GM18870 (cell line): Measurements from ENCODE around the gene ADAM23.

Source experiments
- ATAC-seq: cut with Tn5 transposase; IDR thresholded peaks from one replicate; pipeline ENCODE4 v1.9.1; 2021; ENCODE audit warnings: moderate library complexity; ENCODE audit not compliant: unreplicated experiment

ADAM23 gene

DNA sequence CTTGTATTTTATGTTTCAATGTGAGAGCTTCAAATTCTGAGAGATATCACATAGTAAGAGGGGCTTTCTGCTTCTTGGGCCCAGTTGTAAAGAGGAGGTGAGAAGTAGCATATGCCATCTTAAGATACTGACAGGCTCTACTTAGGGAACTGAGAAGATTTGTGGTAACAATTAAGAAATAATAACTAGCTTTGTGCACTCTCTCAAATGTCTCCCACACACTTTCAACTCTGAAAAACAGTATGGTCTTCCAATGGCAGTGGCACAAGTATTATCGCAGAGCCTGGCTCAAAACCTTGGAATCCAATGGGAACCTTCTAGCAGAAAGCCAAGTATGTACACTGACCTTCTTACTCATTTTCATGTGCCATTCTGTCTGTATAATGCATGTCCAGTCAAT is 118.6 kb downstream of the ADAM23 start:
- no peak for ATAC-seq

DNA sequence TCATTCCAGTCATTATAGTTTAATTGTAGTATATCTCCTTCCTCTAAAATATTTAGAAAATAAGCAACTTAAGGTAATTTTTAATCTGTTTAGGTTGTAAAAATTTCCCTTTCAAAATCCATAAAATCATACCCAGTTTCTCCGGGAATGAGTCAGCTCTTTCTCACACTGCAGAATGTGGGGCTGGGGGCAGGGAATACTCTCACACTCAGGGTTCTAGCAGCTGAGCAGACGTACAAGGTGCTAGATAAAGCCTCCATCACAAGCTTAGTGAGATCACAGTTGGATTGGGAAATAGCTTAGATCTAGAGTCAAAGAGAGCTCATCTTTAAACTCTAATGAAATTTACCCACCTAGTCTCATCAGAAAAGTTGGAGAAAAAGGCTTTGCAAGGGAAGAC is 119.0 kb downstream of the ADAM23 start:
- ATAC-seq, result no peak

DNA sequence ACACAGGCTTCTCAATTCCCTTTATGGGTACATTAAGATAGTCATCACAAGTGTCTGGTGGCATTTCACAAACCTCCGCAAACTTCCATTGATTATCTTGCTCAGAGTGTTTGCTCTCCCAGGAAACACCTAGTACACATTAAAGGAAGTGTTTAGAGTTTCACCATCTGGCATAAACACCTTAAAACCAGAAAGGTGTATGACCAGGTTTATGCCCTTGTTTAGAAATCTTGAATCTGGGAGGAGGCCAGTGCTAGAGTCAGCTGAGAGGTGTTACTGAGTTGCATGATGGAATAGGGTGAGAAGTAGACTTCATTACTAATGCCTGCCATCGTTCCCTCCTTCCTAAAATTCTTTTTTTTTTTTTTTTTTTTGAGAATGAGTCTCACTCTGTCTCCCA is 120.0 kb downstream of the ADAM23 start:
- ATAC-seq, result no peak

DNA sequence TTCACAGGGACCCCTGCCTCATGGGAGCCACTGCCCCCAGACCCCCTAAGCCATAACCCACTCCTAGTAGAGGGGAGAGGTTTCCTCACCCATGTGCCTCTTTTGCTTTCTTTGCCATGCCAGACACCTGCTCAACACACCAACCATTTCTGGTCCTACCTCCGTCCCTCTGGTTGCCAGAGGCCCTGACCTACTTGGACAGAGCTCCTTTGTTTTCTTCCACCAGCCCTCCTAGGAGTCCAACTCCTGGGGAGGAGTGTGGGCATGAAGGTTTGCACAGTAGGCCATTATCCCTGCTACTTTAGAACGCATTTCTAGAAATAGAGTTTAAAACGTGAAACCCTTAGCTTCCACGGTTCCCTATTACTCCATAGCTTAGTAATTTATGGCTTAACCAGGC is 122.3 kb downstream of the ADAM23 start:
- ATAC-seq, result no peak

DNA sequence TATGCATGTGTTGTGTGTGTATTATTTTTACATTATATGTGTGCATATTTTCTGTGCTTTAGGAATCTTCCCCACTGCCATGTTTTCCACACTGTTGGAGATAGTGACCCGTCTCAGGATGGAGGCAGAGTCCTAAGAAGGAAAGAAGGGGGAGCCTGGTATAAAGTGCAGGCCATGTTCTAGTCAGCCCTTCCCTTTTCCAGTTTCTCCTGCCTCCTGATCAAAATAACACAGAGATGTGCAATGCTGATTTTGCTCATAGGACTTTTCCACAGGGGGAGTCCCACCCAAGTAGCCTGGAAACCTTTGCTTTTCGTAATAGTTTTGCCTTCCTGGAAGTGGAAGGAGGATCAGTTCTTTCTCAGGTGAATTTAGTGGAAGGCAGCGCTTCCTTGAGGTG is 126.1 kb downstream of the ADAM23 start:
- ATAC-seq, result no peak

DNA sequence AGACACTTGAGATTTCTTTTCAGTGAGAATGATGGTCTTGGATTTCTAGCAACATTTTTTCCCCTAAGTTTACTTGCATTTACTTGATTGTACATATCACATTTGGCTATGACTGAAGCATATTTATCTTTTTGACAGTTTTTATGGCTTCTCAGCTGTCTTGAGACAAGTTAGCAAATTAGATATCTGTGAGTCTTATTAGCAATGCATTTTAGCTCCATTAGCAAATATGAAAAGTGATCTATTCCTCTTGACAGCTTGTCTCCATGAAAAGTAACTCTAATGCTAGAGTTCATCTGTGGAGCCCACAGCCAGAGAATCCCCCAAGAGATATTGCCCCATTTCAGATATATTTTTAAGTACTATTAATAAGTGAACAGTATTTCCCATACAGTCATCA is 126.9 kb downstream of the ADAM23 start:
- ATAC-seq, result no peak

DNA sequence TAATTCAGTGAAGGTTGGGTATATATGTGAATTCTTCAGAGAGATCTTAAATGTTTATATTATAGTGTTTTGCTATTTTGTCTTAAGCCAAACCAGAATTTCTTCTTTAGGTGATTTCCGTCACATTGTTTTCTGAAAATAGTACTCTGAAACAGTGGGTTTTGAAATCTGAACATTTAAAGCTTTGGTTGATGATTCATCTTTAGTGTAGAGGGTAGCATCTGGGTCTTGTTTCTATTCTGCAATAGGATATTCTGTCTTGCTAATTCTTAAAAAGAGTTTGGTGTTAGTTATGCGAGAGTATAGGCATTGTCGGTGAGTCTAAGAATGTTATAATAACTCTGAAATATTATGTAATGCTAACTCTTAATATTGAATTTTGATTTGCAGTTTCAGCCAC is 129.4 kb downstream of the ADAM23 start:
- ATAC-seq, result no peak

DNA sequence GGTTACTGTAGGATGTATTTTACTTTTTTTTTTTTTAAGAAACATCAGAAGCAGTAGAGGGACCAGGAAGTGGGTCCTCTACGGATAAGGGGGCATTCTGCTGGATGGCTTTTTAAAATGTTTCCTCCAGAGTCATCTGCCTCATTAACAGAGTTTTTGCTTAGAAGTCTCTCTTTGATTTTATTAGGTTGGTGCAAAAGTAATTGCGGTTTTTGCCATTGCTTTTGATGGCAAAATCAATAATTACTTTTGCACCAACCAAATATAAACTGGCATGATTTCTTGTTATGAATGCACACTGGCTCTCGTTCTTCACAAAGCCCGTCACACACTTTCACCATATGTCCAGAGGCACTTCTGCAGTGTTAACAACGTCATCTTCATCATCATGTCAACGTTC is 130.5 kb downstream of the ADAM23 start:
- no peak for ATAC-seq

DNA sequence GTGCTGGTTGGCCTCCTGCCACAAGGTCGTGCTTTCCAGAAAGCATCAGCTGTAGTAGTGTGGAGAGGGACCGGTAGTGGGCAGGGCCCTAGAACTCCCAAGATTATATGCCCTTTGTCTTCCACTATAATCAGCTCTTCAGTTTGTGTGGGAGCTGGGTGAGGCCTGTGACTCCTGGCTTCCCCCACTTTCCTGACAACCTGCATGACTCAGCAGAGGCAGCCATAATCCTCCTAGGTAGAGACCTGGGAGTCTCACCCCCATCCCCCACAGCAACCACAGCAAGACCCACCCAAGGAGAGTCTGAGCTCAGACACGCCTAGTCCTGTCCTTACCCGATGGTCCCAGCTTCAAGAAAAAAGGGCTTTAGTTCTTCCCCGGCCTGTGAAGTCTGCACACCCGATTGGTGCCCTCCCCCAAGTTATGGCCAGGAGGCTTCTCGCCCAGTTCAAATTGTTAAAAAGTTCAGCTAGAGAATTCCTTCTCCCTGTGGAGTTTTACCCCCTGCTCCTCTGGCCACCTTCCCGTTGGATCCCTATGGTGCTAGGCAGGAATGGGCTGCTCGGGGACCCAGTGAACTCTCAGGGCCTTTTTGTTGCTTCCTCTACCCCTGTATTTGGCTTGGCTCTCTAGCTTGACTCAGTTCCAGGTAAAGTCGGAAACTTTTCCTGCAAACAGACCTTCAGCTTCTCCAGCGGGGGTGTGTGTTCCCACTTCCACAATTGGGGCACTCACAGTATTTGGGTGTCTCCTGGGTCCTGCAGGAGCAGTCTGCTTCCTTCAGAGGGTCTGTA is 141.2 kb downstream of the ADAM23 start:
- ATAC-seq, result no peak

DNA sequence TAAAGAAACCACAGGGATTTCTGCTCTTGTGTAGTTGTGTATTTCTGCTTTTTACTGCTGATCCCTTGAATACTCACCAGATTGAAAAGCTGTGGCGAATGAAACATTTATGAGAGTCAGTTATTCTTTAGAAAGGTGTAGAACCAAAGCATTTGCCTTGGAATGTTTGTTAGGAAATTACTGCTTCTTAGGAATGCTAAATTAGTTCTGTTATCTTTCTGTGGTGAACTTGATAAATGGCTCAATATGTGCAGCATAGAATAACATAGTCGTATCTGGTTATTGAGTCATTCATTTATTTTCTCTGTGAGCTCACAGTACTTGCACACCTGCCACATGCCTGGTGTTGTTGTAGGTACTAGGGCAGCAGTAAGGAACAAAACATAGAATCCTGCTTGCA is 142.0 kb downstream of the ADAM23 start:
- no peak for ATAC-seq

DNA sequence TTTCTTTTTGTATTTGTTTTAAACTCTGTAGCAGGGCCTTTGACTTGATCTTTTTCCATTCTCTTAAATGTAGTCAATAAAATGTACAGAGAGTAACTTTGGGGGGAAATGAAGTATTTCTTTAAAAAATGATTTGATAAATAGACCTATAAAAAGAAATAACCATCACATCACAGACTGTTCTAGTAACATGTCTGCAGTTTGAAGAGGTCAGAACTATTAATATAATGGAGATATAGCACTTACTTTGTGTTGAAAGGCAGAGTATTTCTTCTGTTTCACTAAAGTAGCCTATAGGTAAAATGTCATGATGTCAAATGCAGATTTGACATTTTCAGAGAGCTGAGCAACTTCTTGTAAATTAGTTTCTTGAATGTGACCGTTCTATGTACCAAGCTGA is 143.3 kb downstream of the ADAM23 start:
- no peak for ATAC-seq

DNA sequence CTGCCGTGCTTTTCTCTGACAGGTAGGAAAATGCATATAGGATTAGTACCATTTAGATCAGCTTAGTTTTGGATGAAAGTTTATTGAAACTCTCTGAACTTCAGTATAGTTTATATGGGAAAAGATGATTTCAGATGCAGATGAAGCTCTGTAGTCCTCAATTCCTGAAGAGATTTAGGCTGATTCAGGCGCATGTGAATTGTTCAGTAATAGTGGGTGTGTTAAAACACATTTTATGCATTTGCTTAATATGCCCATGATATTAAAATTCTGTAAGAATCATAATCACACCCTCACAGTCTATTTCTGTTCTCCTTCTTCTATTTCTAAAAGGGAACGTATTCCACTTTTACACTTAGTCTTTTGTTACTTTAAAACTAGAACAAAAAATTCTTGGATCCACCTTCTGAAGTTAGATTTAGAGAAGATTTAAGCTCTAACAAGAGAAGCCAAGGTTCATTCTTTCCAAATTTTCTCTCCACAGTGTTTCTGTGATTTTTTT is 154.4 kb downstream of the ADAM23 start:
- no peak for ATAC-seq

DNA sequence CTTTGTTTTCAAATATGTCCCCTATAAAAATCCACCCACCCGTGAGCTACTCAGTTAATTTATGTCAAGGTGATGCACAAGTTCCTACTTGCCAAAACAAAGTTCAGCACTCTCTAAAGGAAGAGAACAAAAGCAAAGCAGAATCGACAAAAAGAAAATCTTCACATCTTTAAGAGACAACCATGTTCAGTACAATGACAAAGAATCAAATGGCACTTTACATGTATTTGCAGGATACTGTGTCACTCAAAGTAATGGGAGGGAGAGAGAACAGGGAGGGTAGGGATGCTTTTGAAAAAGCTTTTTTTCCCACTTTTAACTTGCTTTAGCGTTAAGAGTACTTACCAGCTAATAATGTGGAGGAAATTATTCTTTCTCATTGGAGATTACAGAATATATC is 159.9 kb downstream of the ADAM23 start:
- no peak for ATAC-seq

DNA sequence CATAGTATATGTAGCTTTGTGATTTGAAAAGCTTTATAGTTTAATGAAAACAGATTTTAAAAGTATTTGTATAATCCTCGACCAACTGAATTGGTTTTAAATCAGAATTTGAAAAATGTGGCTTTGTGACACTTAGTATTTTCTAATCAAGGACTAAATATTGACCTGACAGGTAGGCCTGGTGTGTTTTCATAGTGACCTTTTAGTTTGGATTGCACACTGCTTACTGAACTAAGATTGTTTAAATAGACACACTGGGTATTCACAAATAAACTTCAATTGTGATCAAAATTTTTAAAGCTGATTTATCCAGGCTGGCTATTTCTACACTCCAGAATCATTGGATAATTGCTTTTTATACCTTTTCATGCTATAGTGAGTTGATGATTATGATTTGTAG is 167.1 kb downstream of the ADAM23 start:
- no peak for ATAC-seq

DNA sequence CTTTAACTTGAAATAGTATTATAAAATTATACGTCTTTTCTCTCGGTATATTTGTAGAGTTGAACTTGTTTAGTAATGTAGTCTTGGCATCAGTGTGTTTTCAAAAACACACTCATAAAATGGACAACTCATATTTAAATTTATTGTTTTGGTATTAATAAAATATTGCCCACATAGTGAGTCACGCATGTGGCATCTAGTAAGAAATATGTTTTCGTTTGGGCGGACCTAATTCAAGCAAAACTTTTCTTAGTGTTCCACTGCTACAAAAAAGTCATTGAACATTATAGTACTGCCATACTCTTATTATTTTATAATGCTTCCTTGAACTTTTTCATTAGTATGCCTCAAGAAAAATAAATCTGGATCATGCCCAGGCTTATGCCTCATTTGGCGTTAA is 167.9 kb downstream of the ADAM23 start:
- no peak for ATAC-seq

DNA sequence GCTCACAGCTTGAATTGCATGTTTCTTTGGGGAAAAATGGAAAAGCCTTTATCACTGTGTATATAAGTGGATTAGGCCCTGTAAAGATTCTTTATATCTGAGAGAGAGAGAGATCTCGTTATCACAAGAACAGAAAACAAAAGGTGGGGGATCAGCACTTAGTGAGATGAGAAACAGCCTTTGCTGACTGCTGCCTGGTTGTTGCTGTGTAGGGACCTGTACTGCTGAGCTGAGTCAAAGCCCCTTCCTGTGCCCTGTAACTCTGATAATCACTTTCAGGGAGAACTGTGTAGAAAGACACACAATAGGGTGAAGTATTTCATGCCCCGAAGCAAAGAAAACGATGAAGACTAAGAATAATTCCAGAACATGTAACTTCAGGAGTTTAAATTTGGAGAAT is 168.4 kb downstream of the ADAM23 start:
- no peak for ATAC-seq

DNA sequence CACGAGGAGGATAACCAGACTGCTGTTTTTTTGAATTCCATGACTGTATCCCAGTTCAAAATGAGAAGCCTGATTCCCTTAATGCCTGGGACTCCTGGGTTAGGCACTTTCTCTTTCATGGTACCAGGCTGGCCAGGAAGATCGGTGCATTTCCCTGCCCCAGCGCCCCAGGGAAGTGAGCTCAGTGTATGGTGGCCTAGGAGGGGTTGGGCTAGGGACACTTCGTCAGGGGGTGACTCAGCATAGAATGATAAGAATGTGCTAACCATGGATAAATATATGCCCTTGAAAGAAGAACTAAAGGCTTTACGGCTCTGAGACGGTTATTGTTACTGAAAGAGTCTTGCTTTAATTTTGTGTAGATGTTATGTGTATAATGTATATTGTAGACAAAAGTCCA is 171.5 kb downstream of the ADAM23 start:
- ATAC-seq, result no peak

DNA sequence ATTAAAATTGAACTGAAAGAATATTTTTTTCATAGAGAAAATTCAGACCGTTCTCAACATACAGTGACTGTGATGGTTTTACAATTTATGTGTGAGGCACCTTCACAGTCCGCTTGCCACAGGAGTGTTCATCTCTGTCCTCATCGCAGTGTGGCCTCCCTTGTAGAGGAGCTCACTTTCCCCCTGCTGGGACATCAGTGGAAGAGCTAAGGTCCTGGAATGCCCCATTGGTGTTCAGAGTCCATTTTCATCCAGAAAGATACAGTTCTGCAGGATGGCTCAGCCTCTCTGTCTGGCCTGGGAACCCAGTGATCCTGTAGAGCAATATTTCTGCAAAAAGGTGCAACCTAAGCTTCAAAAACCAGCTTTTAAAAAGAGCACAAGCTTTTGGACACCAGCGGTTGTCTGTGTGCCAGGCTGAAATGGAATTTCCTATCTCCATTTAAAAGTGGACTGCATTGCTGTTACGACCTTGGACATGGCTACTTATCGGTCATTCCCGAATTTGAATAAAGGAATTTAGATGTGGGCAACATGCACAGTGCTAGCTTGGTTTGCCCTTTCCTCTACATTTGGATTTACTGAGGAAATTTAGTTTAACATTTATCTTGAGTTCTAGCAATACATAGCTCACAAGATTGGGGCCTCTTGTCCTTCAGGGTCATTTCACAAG is 172.2 kb downstream of the ADAM23 start:
- no peak for ATAC-seq

DNA sequence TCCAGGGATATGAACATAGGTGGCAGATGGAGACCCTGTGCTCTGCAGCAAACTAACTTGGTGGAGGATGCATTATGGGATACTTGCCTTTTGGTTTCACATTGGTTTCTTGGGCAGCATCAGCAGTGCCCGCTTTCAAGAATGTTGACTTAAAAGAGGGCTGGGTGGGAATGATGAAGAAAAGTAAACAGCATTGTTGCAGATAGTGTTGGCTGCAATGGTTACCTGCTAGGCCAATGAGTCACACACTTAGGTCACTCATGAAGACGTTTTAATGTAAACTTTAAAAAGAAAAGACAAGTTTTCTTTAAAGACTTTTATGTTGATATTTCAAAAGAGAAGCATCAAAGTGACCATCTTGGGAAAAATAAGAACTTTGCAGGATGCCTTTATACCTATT is 172.8 kb downstream of the ADAM23 start:
- no peak for ATAC-seq

DNA sequence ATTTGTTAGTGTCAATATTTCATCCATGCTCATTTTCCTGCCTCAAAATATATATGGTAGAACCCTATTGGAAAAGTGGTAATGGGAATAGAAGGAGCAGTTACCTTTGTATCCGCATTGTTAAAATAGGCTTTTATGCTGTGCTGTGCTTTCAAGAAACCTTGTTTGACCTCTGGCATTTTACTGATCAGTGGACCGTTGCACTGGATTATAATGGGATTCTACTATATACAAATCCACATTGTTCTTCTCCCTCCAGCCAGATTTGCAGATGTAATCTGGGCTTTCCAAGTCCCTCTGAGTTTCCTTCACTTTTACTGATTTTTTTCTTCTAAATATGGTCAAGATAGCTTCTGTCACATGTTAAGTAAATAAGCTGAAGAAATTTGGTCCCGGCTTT is 175.7 kb downstream of the ADAM23 start:
- no peak for ATAC-seq

DNA sequence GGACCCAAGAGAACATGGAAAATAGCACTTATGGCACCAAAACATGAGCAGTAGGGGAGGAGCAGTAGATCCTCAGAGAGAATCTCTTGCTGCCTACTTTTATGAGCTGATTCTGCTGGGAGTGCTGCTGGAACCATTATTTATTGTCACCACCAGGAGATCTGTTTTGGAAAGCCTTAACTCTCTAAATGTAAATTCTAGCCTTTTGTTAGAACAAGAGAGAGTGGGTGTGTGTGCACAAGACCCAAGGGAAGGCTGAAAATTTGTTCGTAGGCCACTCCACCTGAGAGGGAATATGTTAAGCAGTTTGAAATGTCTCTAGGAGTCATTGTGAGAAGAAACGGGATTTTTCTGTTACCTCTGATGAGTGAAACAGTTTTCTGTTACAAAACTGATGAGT is 182.8 kb downstream of the ADAM23 start:
- no peak for ATAC-seq

DNA sequence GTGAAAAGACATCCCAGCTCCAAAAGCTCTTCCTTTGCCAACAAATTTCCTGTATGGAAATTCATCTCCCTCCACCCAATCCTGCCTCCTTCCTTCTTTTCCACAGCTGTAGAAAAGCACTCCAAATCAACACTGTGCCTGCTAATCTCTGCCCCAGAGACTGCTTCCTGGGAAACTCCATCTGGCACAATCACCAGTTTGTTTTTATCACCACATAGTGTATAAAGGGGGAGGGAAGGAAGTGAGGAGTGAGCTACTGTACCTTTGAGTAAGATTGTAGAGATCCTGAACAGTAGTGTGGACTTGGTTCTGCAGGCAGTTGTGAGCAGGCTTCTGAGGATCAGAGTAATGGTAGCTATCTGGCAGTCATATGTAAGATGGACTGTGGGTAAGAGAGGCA is 184.3 kb downstream of the ADAM23 start:
- ATAC-seq, result no peak

DNA sequence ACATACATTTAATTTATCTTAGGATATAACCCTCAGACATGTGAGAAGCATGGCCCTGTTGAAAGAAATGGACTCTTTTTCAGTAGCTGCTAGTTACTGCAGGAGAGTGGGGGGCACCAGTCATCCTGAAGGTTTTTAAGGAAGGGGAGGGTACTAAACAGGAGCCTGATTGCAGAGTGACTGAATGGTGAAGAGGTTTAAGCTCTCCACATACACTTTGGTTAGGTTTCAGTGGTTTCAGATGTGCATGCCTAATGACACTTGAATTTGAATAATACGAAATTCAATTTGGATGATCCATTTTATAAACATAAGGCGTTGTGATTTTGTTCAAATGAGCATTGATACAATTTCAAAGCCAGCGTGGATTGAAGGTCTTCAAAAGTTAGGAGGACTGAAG is 188.0 kb downstream of the ADAM23 start:
- no peak for ATAC-seq
